ENCODE data around the gene WNT10A. TPM values are rescaled to one million over a fixed set of nuclear protein-coding genes. Genes with fewer than 3 reads are reported as not detected.

The WNT10A gene
- polyA plus RNA-seq, 2 of the 4 experiments (the other 2 are of a cell fraction) = not detected

DNA sequence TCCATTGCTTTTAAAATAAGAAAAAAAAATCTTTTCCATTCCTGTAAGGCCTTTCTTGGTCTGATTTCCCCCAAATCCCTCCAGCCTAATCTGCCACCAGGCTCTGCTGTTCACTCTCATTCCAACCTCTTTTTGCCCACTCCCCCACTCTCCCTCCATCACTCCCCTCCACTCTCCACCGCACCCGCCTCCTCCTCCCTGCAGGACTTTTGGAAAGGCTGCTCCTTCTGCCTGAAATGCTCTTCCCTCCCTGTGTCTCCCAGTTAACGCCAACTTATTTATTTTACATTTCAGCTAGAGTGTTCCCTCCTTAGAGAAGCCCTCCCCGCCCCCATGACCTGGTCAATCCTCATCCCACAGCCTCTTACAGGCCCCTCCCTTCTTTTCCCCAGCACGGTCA, 25.8 kb upstream of the WNT10A start:
- Histone ChIP-seq H3K4me1 (peaks cover 38% of the 10 kb centered on the region), H3K9me3 (no peaks in the 10 kb centered on the region), H3K27ac (no peak overlapping the region), H3K4me2 (no peak overlapping the region), H3K4me3 (no peak overlapping the region)
- ATAC-seq = no peak
- FAIRE-seq = no peak
- TF ChIP-seq, protein P1, sequence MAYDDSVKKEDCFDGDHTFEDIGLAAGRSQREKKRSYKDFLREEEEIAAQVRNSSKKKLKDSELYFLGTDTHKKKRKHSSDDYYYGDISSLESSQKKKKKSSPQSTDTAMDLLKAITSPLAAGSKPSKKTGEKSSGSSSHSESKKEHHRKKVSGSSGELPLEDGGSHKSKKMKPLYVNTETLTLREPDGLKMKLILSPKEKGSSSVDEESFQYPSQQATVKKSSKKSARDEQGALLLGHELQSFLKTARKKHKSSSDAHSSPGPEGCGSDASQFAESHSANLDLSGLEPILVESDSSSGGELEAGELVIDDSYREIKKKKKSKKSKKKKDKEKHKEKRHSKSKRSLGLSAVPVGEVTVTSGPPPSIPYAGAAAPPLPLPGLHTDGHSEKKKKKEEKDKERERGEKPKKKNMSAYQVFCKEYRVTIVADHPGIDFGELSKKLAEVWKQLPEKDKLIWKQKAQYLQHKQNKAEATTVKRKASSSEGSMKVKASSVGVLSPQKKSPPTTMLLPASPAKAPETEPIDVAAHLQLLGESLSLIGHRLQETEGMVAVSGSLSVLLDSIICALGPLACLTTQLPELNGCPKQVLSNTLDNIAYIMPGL (CRISPR knock-in tag; IDR thresholded peaks at IDR 0.05; ENCODE audit: borderline replicate concordance) = no peak
- no peak for TF ChIP-seq RAD21 (conservative IDR thresholded peaks at IDR 0.05 in 1 of 2, IDR thresholded peaks at IDR 0.05 in 1 of 2)
- TF ChIP-seq HEYL (CRISPR knock-in tag; IDR thresholded peaks at IDR 0.05) = no peak
- TF ChIP-seq HOXB13 (CRISPR knock-in tag; IDR thresholded peaks at IDR 0.05; ENCODE audit: low read depth) = no peak
- TF ChIP-seq MAFK (IDR thresholded peaks at IDR 0.05; ENCODE audit: partially characterized antibody) = no peak
- TF ChIP-seq MAZ (IDR thresholded peaks at IDR 0.05; ENCODE audit: borderline replicate concordance, low read depth, low read length) = no peak
- ChIA-PET CTCF (interaction anchor here (0.6 to 6.2 kb wide), 6 partner anchors 15 to 268 kb away, joined by 3 to 57 read pairs (median 6); partner anchors contain the start of gene TTLL4), POLR2A (no interaction called here)
- 80% methylated on average over 5 of the region's 5 CpGs for WGBS (ENCODE audit: missing lambda C conversion rate)
- no peak for DNase-seq (ENCODE audit: low read depth in 1 of 2, low spot score in 1 of 2)

- POLR2A ChIA-PET = no interaction called here
- WGBS (ENCODE audit: missing lambda C conversion rate) = 84% methylated on average over 12 of the region's 14 CpGs
- no peak for TF ChIP-seq FOSB (CRISPR knock-in tag; IDR thresholded peaks at IDR 0.05)
- TF ChIP-seq, protein P2, sequence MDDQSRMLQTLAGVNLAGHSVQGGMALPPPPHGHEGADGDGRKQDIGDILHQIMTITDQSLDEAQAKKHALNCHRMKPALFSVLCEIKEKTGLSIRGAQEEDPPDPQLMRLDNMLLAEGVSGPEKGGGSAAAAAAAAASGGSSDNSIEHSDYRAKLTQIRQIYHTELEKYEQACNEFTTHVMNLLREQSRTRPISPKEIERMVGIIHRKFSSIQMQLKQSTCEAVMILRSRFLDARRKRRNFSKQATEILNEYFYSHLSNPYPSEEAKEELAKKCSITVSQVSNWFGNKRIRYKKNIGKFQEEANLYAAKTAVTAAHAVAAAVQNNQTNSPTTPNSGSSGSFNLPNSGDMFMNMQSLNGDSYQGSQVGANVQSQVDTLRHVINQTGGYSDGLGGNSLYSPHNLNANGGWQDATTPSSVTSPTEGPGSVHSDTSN (IDR thresholded peaks at IDR 0.05) = no peak
- no peak for TF ChIP-seq MAFK (IDR thresholded peaks at IDR 0.05; ENCODE audit: partially characterized antibody)
- TF ChIP-seq E2F6 (IDR thresholded peaks at IDR 0.05; ENCODE audit: borderline replicate concordance, low read depth) = no peak
- TF ChIP-seq, protein P3, sequence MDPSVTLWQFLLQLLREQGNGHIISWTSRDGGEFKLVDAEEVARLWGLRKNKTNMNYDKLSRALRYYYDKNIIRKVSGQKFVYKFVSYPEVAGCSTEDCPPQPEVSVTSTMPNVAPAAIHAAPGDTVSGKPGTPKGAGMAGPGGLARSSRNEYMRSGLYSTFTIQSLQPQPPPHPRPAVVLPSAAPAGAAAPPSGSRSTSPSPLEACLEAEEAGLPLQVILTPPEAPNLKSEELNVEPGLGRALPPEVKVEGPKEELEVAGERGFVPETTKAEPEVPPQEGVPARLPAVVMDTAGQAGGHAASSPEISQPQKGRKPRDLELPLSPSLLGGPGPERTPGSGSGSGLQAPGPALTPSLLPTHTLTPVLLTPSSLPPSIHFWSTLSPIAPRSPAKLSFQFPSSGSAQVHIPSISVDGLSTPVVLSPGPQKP (IDR thresholded peaks at IDR 0.05; ENCODE audit: low read depth, low read length) = no peak
- TF ChIP-seq EHF (CRISPR knock-in tag; IDR thresholded peaks at IDR 0.05) = no peak
- no peak for TF ChIP-seq RFX5 (IDR thresholded peaks at IDR 0.05)
- no peak for TF ChIP-seq CBX2 (IDR thresholded peaks at IDR 0.05; ENCODE audit: borderline replicate concordance, low read depth)
- no peak for TF ChIP-seq CTCF (IDR thresholded peaks at IDR 0.05)
- no peak for TF ChIP-seq NPAS2 (CRISPR knock-in tag; IDR thresholded peaks at IDR 0.05; ENCODE audit: borderline replicate concordance)
- no peak for TF ChIP-seq POLR2AphosphoS2 (conservative IDR thresholded peaks at IDR 0.05; ENCODE audit: low read length)
- TF ChIP-seq, protein P4, sequence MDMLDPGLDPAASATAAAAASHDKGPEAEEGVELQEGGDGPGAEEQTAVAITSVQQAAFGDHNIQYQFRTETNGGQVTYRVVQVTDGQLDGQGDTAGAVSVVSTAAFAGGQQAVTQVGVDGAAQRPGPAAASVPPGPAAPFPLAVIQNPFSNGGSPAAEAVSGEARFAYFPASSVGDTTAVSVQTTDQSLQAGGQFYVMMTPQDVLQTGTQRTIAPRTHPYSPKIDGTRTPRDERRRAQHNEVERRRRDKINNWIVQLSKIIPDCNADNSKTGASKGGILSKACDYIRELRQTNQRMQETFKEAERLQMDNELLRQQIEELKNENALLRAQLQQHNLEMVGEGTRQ (IDR thresholded peaks at IDR 0.05) = no peak
- no peak for TF ChIP-seq PHF8 (IDR thresholded peaks at IDR 0.05; ENCODE audit: borderline replicate concordance, low read depth)
- TF ChIP-seq KDM5A (IDR thresholded peaks at IDR 0.05) = no peak
- TF ChIP-seq JUN (IDR thresholded peaks at IDR 0.05) = no peak
- peak overlapping the region in 1 of 2 experiments; percentile 63; a peak in 1 of 6 replicates for H3K27ac ChIP-seq
- no peaks in the 10 kb centered on the region for H3K9me3 ChIP-seq
- CTCF ChIA-PET = interaction anchor here (0.6 to 6.2 kb wide), 6 partner anchors 15 to 267 kb away, joined by 3 to 57 read pairs (median 6); partner anchors contain the start of gene TTLL4
- ATAC-seq = no peak
- H3K4me1 ChIP-seq = peaks cover 44% of the 10 kb centered on the region
- no peak for DNase-seq (ENCODE audit: low read depth in 1 of 2, low spot score in 1 of 2)
- no peak overlapping the region for H3K4me2 ChIP-seq
- H3K4me3 ChIP-seq = no peak overlapping the region
- no peak for FAIRE-seq
These were observed 25.1 kb upstream of the WNT10A start for GRCh38 chr2:218855305-218856166.
